Stomach (tissue), 19 donors: ENCODE results near the gene APOL4. TPM values are rescaled to one million over a fixed set of nuclear protein-coding genes. Genes with fewer than 3 reads are reported as not detected.
"Not testable (repeated sequence)": the region's sequence is repeated elsewhere in the genome, so short reads cannot be mapped to it uniquely, and the experiment has no call there.

Experiments
- DNase-seq, 2 donors: peaks; one replicate each; pipeline versions ENCODE4 v3.0.0 to v3.0.0-alpha.2; 2013 to 2019
- H3K27ac ChIP-seq, 5 donors: fragments of 200-600 bp in 4 of 5; sonication (generic) in 4 of 5; one replicate each; pipeline ENCODE4 v1.5.1; 2013 to 2019; ENCODE audit warnings: mild to moderate bottlenecking in 1 of 5, moderate library complexity in 1 of 5
- H3K27me3 ChIP-seq, 3 donors: fragments of 200-600 bp; sonication (generic); one replicate each; pipeline ENCODE4 v1.5.1; 2017 to 2019; ENCODE audit warnings: mixed run types in 1 of 3
- H3K36me3 ChIP-seq, 4 donors: fragments of 200-600 bp; sonication (generic); 1 replicate in 3 of 4; 2 replicates in 1 of 4; pipeline ENCODE4 v1.5.1; 2016 to 2019
- H3K4me1 ChIP-seq, 4 donors: fragments of 200-600 bp; sonication (generic); one replicate each; pipeline ENCODE4 v1.5.1; 2016 to 2019
- H3K4me3 ChIP-seq, 4 donors: fragments of 200-600 bp; sonication (generic) in 3 of 4; one replicate each; pipeline ENCODE4 v1.5.1; 2016 to 2019; ENCODE audit warnings: mild to moderate bottlenecking in 1 of 4
- H3K9me3 ChIP-seq, 4 donors: fragments of 200-600 bp; sonication (generic); one replicate each; pipeline ENCODE4 v1.5.1; 2016 to 2019
- EP300 ChIP-seq: sonication (generic); formaldehyde crosslinking; IDR thresholded peaks from one replicate; pipeline ENCODE4 v1.6.1; 2017; ENCODE audit warnings: antibody characterized with exemption
- POLR2A ChIP-seq, 4 donors: fragments of 450-650 bp; IDR thresholded peaks; one replicate each; pipeline ENCODE4 v1.6.1; 2016; ENCODE audit warnings: antibody characterized with exemption in 4 of 4, control low read depth in 2 of 4, mild to moderate bottlenecking in 1 of 4, moderate library complexity in 1 of 4
- POLR2AphosphoS5 ChIP-seq, 3 donors: sonication (generic); formaldehyde crosslinking; IDR thresholded peaks; one replicate each; pipeline ENCODE4 v1.6.1; 2016; ENCODE audit warnings: antibody characterized with exemption in 3 of 3
- WGBS, 5 donors: extraction: QIAGEN DNeasy Blood & Tissue Kit in 3 of 5; methylation state at CpG; one replicate each; pipeline versions ENCODE4 v1.1.5 to v1.1.7; 2013 to 2018; 5-methylcytosine and 5-hydroxymethylcytosine counted together
- intact Hi-C: fragments of 100-400 bp; cut with DNase I; formaldehyde crosslinking; loops from one replicate; pipeline ENCODE4 v1.15.1; 2023; ENCODE audit warnings: low total_unique reads
- long read RNA-seq, 10 donors: transcript quantifications; one replicate each; lab custom pipeline, GENCODE V29; 2026
- polyA plus RNA-seq, 3 donors: library from polyadenylated mRNA; stranded (reverse); fragments of 200-250 nt; gene quantifications; one replicate each; pipeline ENCODE4 v1.2.3, GENCODE V29; 2013
- total RNA-seq, 5 donors: library from RNA; depleted of rRNA; stranded (reverse); fragments of >200 nt; gene quantifications; one replicate each; pipeline versions ENCODE4 v1.1.0 to v1.2.3, GENCODE V29; 2014 to 2016
- TF ChIP-seq, protein P1 (sequence below), 7 experiments: fragments of 450-650 bp in 4 of 7; fragments of 200-600 bp in 3 of 7; sonication (generic) in 3 of 7; IDR thresholded peaks; one replicate each; pipeline ENCODE4 v1.5.1; 2016 to 2019; ENCODE audit warnings: antibody characterized with exemption in 7 of 7, control low read depth in 2 of 7, mild to moderate bottlenecking in 1 of 7
- donor health status: healthy with polysubstance abuse.
- donor health status: Bipolar disorder and iron deficiency.
- donor health status: healthy.

The APOL4 gene, protein sequence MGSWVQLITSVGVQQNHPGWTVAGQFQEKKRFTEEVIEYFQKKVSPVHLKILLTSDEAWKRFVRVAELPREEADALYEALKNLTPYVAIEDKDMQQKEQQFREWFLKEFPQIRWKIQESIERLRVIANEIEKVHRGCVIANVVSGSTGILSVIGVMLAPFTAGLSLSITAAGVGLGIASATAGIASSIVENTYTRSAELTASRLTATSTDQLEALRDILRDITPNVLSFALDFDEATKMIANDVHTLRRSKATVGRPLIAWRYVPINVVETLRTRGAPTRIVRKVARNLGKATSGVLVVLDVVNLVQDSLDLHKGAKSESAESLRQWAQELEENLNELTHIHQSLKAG
- total RNA-seq (10 to 100 TPM in 1 of 5 donors, 1 to 10 TPM in 2, not detected in 2; 1.2 to 13.2 (median 3.6) TPM), polyA plus RNA-seq (10 to 100 TPM in 1 of 3 donors, 1 to 10 TPM in 2; 8.2 to 12.7 (median 9.7) TPM)
- long read RNA-seq, donor 1: 0 reads
- long read RNA-seq, donor 2, partial matches to known transcripts: 30 of 30 reads
- long read RNA-seq, donor 2, other reads (novel, unspliced or antisense): 0 of 30 reads
- long read RNA-seq, donor 3: 0 reads
- long read RNA-seq, donor 4: 0 reads
- long read RNA-seq, donor 5, partial matches to known transcripts: 5 of 6 reads
- long read RNA-seq, donor 5, other reads (novel, unspliced or antisense): 0 of 6 reads
- long read RNA-seq, donor 6, partial matches to known transcripts: 8 of 9 reads
- long read RNA-seq, donor 6, other reads (novel, unspliced or antisense): 0 of 9 reads
- long read RNA-seq, donor 7, partial matches to known transcripts: 7 of 7 reads
- long read RNA-seq, donor 7, other reads (novel, unspliced or antisense): 0 of 7 reads
- long read RNA-seq, donor 8, partial matches to known transcripts: 6 of 7 reads
- long read RNA-seq, donor 8, other reads (novel, unspliced or antisense): 0 of 7 reads
- long read RNA-seq, donor 9, partial matches to known transcripts: 8 of 8 reads
- long read RNA-seq, donor 9, other reads (novel, unspliced or antisense): 0 of 8 reads
- long read RNA-seq, donor 10: 0 reads

DNA sequence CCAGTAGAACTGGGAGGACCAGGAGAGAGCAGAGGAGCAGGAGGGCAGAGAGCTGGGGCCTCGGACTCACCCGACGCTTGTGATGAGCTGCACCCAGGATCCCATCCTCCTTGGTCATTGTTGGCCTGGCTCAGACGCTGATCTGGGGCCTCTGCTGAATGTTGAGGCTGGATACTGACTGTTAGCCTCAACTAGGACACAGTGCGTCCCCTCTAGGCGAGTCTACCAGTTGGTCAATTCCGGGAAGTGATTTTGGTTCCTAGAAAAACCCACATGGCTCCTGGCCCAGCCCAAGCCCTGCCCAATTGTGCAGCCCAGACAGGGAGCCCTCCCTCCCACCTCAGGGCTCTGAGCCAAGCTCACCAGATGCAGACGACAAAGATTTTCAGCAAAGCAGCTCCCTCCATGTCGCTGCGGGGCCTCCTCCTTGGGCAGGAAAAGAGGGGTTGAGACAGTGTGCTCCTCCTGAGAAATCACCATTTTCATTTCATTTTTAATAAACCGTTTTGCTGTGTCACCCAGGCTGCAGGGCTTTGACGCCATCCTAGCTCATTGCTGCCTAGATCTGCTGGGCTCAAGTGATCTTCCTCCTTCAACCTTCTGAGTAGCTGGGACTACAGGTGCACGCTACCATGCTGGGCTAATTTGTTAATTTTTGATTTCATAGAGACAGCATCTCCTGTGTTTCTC is at the start of gene APOL4:
APOL4 (minus strand) TSS at position 180 of the 690 bp plus-strand sequence; CDS start at position 105, 75 bp downstream.
- intact Hi-C loops: no loop called here
- H3K4me3 ChIP-seq: peak within 1 kb of the TSS in 3 of 4 donors; percentile 18 to 41 (median 19)

DNA sequence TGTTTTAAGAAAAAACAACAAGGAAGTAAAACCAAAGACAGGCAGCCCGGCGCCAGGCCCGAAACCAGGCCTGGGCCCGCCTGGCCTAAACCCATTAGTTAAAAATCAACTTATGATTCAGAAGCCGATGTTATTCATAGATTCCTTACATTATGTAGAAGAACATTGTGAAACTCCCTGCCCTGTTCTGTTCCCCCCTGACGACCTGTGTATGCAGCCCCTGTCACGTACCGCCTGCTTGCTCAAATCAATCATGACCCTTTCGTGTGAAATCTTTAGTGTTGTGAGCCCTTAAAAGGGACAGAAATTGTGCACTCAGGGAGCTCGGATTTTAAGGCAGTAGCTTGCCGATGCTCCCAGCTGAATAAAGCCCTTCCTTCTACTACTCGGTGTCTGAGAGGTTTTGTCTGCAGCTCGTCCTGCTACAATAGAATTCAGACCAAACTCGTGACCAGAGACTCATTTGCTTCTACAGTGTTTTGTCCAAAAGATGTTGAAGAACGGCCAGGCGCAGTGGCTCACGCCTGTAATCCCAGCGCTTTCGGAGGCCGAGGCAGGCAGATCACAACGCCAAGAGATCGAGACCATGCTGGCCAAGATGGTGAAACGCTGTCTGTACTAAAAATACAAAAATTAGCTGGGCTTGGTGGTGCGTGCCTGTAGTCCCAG is 48.8 kb upstream of the APOL4 start:
- H3K36me3 ChIP-seq, H3K27me3 ChIP-seq, intact Hi-C loops, H3K4me3 ChIP-seq, DNase-seq, H3K9me3 ChIP-seq: not testable (repeated sequence)
- Histone ChIP-seq H3K27ac (peak overlapping the region in 3 of 5 donors; percentile 13 to 74 (median 68)), H3K4me1 (peaks cover 26 to 36% (median 31%) of the 10 kb centered on the region in 4 donors)
- 76 to 83% (median 80%) methylated on average over 24 of the region's 24 CpGs for WGBS, 5 donors

More for the DNA sequence above, at the start of gene APOL4:
- Histone ChIP-seq H3K36me3 (no peaks in the 10 kb centered on the region), H3K4me1 (peaks cover 9 to 51% (median 20%) of the 10 kb centered on the region in 4 donors), H3K9me3 (no peaks in the 10 kb centered on the region), H3K27me3 (no peaks in the 10 kb centered on the region), H3K27ac (peak within 1 kb of the TSS; percentile 40 to 84 (median 52))
- DNase-seq: peak; percentile 70 to 88
- 35 to 36% (median 35%) methylated on average over 8 to 13 of the region's 13 CpGs for WGBS, 5 donors
- TF ChIP-seq POLR2A (IDR thresholded peaks at IDR 0.05) (no peak), EP300 (peak; percentile 26), POLR2AphosphoS5 (IDR thresholded peaks at IDR 0.05) (peak in 2 of 3 donors; percentile 25 to 64)

DNA sequence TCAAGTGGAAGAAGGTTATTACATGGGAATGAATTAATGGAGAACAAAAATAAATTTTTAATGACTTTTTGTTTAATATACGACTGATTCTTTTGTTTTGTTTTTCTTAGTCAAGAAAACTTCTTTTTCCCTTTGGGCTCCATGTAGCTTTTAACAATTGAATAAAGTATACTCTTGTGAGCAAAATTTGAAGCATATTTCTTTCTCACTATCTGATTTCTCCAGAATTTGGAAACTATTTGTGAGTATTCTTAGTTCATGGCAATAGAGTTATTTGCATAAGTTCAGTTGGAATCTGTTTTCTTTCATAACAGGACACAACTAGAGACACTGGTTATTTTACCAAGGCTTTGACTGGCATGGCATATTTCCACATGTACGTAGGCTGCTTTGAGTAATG is 47.6 kb upstream of the APOL4 start:
- TF ChIP-seq POLR2A (IDR thresholded peaks at IDR 0.05): no peak
- TF ChIP-seq EP300: no peak
- TF ChIP-seq, protein P1, sequence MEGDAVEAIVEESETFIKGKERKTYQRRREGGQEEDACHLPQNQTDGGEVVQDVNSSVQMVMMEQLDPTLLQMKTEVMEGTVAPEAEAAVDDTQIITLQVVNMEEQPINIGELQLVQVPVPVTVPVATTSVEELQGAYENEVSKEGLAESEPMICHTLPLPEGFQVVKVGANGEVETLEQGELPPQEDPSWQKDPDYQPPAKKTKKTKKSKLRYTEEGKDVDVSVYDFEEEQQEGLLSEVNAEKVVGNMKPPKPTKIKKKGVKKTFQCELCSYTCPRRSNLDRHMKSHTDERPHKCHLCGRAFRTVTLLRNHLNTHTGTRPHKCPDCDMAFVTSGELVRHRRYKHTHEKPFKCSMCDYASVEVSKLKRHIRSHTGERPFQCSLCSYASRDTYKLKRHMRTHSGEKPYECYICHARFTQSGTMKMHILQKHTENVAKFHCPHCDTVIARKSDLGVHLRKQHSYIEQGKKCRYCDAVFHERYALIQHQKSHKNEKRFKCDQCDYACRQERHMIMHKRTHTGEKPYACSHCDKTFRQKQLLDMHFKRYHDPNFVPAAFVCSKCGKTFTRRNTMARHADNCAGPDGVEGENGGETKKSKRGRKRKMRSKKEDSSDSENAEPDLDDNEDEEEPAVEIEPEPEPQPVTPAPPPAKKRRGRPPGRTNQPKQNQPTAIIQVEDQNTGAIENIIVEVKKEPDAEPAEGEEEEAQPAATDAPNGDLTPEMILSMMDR (IDR thresholded peaks at IDR 0.05): no peak
- TF ChIP-seq POLR2AphosphoS5 (IDR thresholded peaks at IDR 0.05): no peak
- no peak for DNase-seq
- WGBS, 5 donors: 90 to 96% (median 94%) methylated on average over 2 of the region's 2 CpGs
- peaks cover 19 to 35% (median 25%) of the 10 kb centered on the region in 4 donors for H3K4me1 ChIP-seq
- H3K36me3 ChIP-seq: no peaks in the 10 kb centered on the region
- intact Hi-C loops: no loop called here
- no peak overlapping the region for H3K4me3 ChIP-seq
- peak overlapping the region in 2 of 5 donors; percentile 68 to 74 for H3K27ac ChIP-seq
- H3K27me3 ChIP-seq: no peaks in the 10 kb centered on the region
- H3K9me3 ChIP-seq: no peaks in the 10 kb centered on the region

DNA sequence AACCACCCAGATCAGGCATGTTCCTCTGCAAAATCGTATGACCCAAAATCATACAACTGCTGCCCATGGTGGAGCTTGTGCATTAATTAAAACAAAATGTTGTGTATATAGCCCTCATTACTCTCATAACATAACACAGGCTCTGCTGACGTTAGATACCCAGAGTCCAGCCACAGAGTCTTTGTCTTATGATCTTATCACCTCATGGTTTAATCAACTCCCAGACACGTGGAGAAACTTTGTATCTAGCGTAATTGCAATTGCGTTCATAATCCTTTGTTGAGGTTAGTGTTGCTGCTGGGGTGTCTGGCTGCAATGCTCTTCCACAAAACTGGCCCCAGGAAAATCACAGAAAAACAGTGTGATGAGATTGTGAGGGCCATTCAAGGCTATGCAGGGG is 46.3 kb upstream of the APOL4 start:
- no peaks in the 10 kb centered on the region for H3K9me3 ChIP-seq
- intact Hi-C loops: no loop called here
- DNase-seq: no peak
- H3K27me3 ChIP-seq: no peaks in the 10 kb centered on the region
- H3K4me3 ChIP-seq: no peak overlapping the region
- TF ChIP-seq POLR2A (IDR thresholded peaks at IDR 0.05) (no peak), EP300 (no peak), POLR2AphosphoS5 (IDR thresholded peaks at IDR 0.05) (no peak)
- TF ChIP-seq, protein P1 (IDR thresholded peaks at IDR 0.05): no peak
- no peak overlapping the region for H3K27ac ChIP-seq
- 45 to 85% (median 70%) methylated on average over 5 of the region's 5 CpGs for WGBS, 5 donors
- H3K4me1 ChIP-seq: peaks cover 13 to 32% (median 19%) of the 10 kb centered on the region in 4 donors
- no peaks in the 10 kb centered on the region for H3K36me3 ChIP-seq
